Thyroid gland (tissue), 4 donors: ENCODE measurements around the gene CISD1. TPM values are rescaled to one million over a fixed set of nuclear protein-coding genes. Genes with fewer than 3 reads are reported as not detected.
"Not testable (repeated sequence)": the region's sequence is repeated elsewhere in the genome, so short reads cannot be mapped to it uniquely, and the experiment has no call there.

ENCODE experiments used
- DNase-seq, 2 donors: peaks; one replicate each; pipeline ENCODE4 v3.0.0-alpha.2; 2019
- H3K27ac ChIP-seq, 3 donors: fragments of 200-600 bp; sonication (generic); 1 replicate in 2 of 3; 2 replicates in 1 of 3; pipeline ENCODE4 v1.5.1; 2016 to 2019; ENCODE audit warnings: mild to moderate bottlenecking in 1 of 3, moderate library complexity in 1 of 3
- H3K27me3 ChIP-seq: fragments of 200-600 bp; sonication (generic); one replicate; pipeline ENCODE4 v1.5.1; 2019
- H3K36me3 ChIP-seq, 2 donors: fragments of 200-600 bp; sonication (generic); one replicate each; pipeline ENCODE4 v1.5.1; 2016 to 2019
- H3K4me1 ChIP-seq, 2 donors: fragments of 200-600 bp; sonication (generic); one replicate each; pipeline ENCODE4 v1.5.1; 2017 to 2019
- H3K4me3 ChIP-seq, 3 donors: fragments of 200-600 bp; sonication (generic); replicated peaks in 1 of 3; 1 replicate in 2 of 3; 2 replicates in 1 of 3; pipeline ENCODE4 v1.5.1; 2016; ENCODE audit warnings: mild to moderate bottlenecking in 1 of 3
- H3K9me3 ChIP-seq: fragments of 200-600 bp; sonication (generic); one replicate; pipeline ENCODE4 v1.5.1; 2017
- POLR2A ChIP-seq, 2 donors: fragments of 450-650 bp; IDR thresholded peaks; one replicate each; pipeline ENCODE4 v1.6.1; 2017; ENCODE audit warnings: antibody characterized with exemption in 2 of 2, mild to moderate bottlenecking in 2 of 2, moderate library complexity in 1 of 2
- WGBS, 2 donors: methylation state at CpG; one replicate each; pipeline ENCODE4 v1.1.5; 2017; 5-methylcytosine and 5-hydroxymethylcytosine counted together
- intact Hi-C: fragments of 100-400 bp; cut with DNase I; formaldehyde crosslinking; loops from one replicate; pipeline ENCODE4 v1.15.1; 2023
- total RNA-seq, 4 donors: library from RNA; depleted of rRNA; stranded (reverse); fragments of >200 nt; gene quantifications; one replicate each; pipeline ENCODE4 v1.2.3, GENCODE V29; 2016
- TF ChIP-seq, protein P1 (sequence below), 6 experiments: fragments of 200-600 bp in 3 of 6; fragments of 450-650 bp in 3 of 6; sonication (generic) in 3 of 6; IDR thresholded peaks; one replicate each; pipeline ENCODE4 v1.5.1; 2016 to 2019; ENCODE audit warnings: antibody characterized with exemption in 6 of 6, mild to moderate bottlenecking in 2 of 6, inconsistent platforms in 1 of 6, moderate library complexity in 1 of 6

Gene CISD1
- total RNA-seq, 4 donors from 2014 or later, result 12.1 to 32.4 (median 29.0) TPM

GRCh38 chr10:58237014-58237834 is 31.7 kb upstream of the CISD1 start:
- no peaks in the 10 kb centered on the region for H3K27me3 ChIP-seq
- WGBS, 2 donors, result 96 to 99% methylated on average over 3 of the region's 3 CpGs
- no peaks in the 10 kb centered on the region for H3K4me1 ChIP-seq
- no peaks in the 10 kb centered on the region for H3K36me3 ChIP-seq
- intact Hi-C loops, result no loop called here
- DNase-seq, result no peak
- H3K9me3 ChIP-seq, result no peaks in the 10 kb centered on the region
- no peak overlapping the region for H3K27ac ChIP-seq
- H3K4me3 ChIP-seq, result no peak overlapping the region
- no peak for TF ChIP-seq POLR2A (IDR thresholded peaks at IDR 0.05)
- TF ChIP-seq, protein P1, sequence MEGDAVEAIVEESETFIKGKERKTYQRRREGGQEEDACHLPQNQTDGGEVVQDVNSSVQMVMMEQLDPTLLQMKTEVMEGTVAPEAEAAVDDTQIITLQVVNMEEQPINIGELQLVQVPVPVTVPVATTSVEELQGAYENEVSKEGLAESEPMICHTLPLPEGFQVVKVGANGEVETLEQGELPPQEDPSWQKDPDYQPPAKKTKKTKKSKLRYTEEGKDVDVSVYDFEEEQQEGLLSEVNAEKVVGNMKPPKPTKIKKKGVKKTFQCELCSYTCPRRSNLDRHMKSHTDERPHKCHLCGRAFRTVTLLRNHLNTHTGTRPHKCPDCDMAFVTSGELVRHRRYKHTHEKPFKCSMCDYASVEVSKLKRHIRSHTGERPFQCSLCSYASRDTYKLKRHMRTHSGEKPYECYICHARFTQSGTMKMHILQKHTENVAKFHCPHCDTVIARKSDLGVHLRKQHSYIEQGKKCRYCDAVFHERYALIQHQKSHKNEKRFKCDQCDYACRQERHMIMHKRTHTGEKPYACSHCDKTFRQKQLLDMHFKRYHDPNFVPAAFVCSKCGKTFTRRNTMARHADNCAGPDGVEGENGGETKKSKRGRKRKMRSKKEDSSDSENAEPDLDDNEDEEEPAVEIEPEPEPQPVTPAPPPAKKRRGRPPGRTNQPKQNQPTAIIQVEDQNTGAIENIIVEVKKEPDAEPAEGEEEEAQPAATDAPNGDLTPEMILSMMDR (IDR thresholded peaks at IDR 0.05), result no peak

- Histone ChIP-seq H3K36me3 (no peaks in the 10 kb centered on the region), H3K27ac (no peak overlapping the region), H3K4me1 (no peaks in the 10 kb centered on the region), H3K9me3 (no peaks in the 10 kb centered on the region), H3K4me3 (no peak overlapping the region), H3K27me3 (no peaks in the 10 kb centered on the region)
- WGBS, 2 donors, result 75 to 81% methylated on average over 5 of the region's 5 CpGs
- intact Hi-C loops, result no loop called here
- TF ChIP-seq, protein P1 (IDR thresholded peaks at IDR 0.05), result no peak
- TF ChIP-seq POLR2A (IDR thresholded peaks at IDR 0.05), result no peak
- DNase-seq, result no peak
Measured at GRCh38 chr10:58239561-58240169, 29.3 kb upstream of the CISD1 start.

- Histone ChIP-seq H3K4me1 (no peaks in the 10 kb centered on the region), H3K36me3 (no peaks in the 10 kb centered on the region), H3K4me3 (no peak overlapping the region), H3K27me3 (no peaks in the 10 kb centered on the region), H3K9me3 (no peaks in the 10 kb centered on the region), H3K27ac (no peak overlapping the region)
- WGBS, 2 donors, result 82 to 84% methylated on average over 4 of the region's 4 CpGs
- TF ChIP-seq POLR2A (IDR thresholded peaks at IDR 0.05), result no peak
- TF ChIP-seq, protein P1 (IDR thresholded peaks at IDR 0.05), result no peak
- intact Hi-C loops, result no loop called here
- DNase-seq, result no peak
Measured at GRCh38 chr10:58240531-58240930, 28.4 kb upstream of the CISD1 start.

DNA sequence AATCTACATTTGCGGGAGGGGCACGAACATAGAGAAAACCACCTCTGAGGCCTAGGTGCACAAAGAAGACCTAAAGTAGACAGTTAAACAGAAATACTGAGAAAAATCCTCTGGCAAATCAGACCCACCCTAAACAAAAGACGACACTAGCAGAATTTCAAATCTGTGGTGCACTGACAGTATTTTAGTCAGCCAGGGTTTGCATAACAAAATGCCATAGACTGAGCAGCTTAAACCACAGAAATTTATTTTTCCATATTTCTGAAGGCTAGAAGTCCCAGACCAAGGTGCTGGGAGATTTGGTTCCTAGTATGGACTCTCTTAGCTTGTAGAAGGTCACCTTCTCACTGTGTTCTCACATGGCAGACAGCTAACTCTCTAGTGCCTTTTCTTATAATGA is 27.6 kb upstream of the CISD1 start:
- Histone ChIP-seq H3K27ac (no peak overlapping the region), H3K27me3 (no peaks in the 10 kb centered on the region), H3K4me1 (no peaks in the 10 kb centered on the region), H3K36me3 (no peaks in the 10 kb centered on the region), H3K9me3 (no peaks in the 10 kb centered on the region), H3K4me3 (no peak overlapping the region)
- DNase-seq, result no peak
- 64 to 76% methylated on average over 3 of the region's 3 CpGs for WGBS, 2 donors
- intact Hi-C loops, result no loop called here
- TF ChIP-seq, protein P1 (IDR thresholded peaks at IDR 0.05), result no peak
- TF ChIP-seq POLR2A (IDR thresholded peaks at IDR 0.05), result no peak

GRCh38 chr10:58243269-58243668 is 25.7 kb upstream of the CISD1 start:
- Histone ChIP-seq H3K27me3 (no peaks in the 10 kb centered on the region), H3K4me1 (no peaks in the 10 kb centered on the region), H3K4me3 (no peak overlapping the region), H3K27ac (no peak overlapping the region), H3K9me3 (no peaks in the 10 kb centered on the region), H3K36me3 (no peaks in the 10 kb centered on the region)
- 97% methylated on average over 18 of the region's 18 CpGs for WGBS, 2 donors
- intact Hi-C loops, result no loop called here
- no peak for DNase-seq
- TF ChIP-seq POLR2A (IDR thresholded peaks at IDR 0.05), result no peak
- TF ChIP-seq, protein P1 (IDR thresholded peaks at IDR 0.05), result no peak

- intact Hi-C loops, H3K27ac ChIP-seq, H3K36me3 ChIP-seq, H3K4me1 ChIP-seq, H3K27me3 ChIP-seq, H3K4me3 ChIP-seq, DNase-seq, H3K9me3 ChIP-seq: not testable (repeated sequence)
- 99 to 100% methylated on average over 7 to 16 of the region's 31 CpGs for WGBS, 2 donors
Measured at GRCh38 chr10:58243801-58244200, 25.2 kb upstream of the CISD1 start.

- H3K4me3 ChIP-seq, H3K4me1 ChIP-seq, H3K9me3 ChIP-seq, H3K36me3 ChIP-seq, DNase-seq, H3K27me3 ChIP-seq, intact Hi-C loops, H3K27ac ChIP-seq: not testable (repeated sequence)
- 84% methylated on average over 11 of the region's 28 CpGs for WGBS, 2 donors
Measured at GRCh38 chr10:58244242-58244641, 24.7 kb upstream of the CISD1 start.
